GM21737 (cell line): ENCODE results near the gene TMTC1.

Experiments
- ATAC-seq: cut with Tn5 transposase; IDR thresholded peaks from one replicate; pipeline ENCODE4 v1.9.1; 2021; ENCODE audit warnings: mild to moderate bottlenecking, moderate library complexity; ENCODE audit not compliant: unreplicated experiment

The TMTC1 gene

DNA sequence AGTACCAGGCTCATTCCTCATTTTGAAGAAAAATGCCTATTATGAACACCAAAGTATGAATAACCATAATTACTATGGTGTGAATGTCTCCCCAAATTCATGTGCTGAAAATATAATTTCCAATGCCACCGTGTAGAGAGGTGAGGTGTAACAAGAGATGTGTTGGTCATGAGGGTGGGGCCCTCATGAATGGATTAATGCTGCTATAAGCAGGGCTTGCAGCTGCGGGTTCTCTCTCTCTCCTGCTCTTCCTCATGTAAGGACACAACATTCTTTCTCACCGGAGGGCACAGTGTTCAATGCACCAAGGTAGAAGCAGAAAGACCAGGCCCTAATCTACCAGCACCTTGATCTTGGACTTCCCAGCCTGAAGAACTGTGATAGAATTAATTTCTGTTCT, 70.0 kb downstream of the TMTC1 start:
- ATAC-seq: no peak

- ATAC-seq: no peak
Measured at GRCh38 chr12:29711381-29711780, 72.4 kb downstream of the TMTC1 start.

- ATAC-seq: no peak
Measured at GRCh38 chr12:29710104-29710503, 73.6 kb downstream of the TMTC1 start.

- no peak for ATAC-seq
Measured at GRCh38 chr12:29709496-29710040, 74.2 kb downstream of the TMTC1 start.

DNA sequence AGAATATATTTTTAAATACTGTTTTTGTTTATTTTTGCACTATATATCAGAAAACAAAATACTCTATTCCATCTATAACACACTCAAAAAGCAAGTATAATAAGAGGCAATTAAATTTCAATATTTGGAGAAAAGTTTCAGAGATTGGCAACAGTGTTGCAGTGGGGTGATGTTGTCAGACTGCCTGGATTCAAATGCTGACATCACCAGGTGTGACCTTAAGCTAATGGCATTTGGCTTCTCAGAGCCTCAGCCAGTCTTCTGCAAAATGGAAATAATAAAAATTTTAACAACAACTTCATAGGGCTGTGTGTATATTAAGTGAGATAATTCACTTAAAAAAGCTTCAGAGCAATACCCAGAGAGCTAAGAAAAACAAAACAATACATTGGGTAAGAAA, 74.7 kb downstream of the TMTC1 start:
- ATAC-seq: no peak

GRCh38 chr12:29707846-29708245, 75.9 kb downstream of the TMTC1 start:
- no peak for ATAC-seq

- ATAC-seq: no peak
Measured at GRCh38 chr12:29706311-29706710, 77.4 kb downstream of the TMTC1 start.

DNA sequence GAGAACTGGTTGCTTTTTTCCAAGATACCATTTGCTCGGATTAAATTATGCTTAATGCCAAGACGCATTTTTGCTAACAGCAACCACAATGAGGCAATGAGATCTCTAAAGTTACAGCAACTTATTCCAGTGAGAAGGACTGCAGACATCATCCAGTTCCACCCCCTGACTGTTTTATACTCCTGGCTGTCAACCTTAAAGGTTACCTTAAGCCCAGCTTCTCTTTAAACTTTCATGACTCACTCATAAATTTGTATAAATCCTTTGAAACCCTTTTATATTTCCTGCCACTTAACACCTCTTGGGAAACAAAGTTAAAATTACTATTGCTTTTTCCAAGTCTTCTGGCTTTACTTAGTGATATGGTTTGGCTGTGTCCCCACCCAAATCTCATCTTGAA, 80.2 kb downstream of the TMTC1 start:
- ATAC-seq: no peak

- ATAC-seq: no peak
Measured at GRCh38 chr12:29702972-29703371, 80.8 kb downstream of the TMTC1 start.

- ATAC-seq: no peak
Measured at GRCh38 chr12:29702222-29702621, 81.5 kb downstream of the TMTC1 start.

DNA sequence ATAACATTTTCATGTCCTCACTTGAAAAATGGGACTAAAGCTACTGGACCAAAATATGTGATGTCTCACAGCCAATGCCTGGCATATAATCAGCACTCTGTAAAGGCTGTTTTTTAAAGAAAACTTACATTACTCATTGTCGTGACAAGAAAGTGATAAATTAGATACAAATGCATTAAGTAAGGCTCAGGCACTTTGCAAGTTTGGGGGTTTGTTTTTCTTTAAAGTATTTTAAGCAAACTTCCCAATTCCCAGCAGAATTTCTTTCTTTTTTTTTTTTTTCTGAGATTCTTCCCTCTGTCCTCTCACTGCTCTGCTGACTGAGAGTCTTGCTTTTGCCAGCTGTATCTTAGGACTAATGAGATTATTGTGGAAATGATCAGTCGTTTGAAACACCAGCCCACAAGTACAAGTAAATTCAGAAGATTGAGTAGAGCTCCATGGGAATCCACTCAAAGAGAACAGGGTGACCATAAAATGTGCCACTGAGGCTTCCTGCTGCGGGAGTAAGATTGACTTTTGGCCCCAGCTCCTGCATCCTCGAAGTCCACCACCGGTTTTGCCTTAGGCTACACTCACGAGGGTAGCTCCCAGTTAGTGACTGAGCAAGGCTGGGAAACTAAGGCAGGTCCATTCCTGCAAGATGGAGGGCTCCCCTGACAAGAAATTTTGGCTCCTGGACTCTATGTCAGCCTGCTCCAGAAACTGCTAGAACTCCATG, 82.8 kb downstream of the TMTC1 start:
- no peak for ATAC-seq

DNA sequence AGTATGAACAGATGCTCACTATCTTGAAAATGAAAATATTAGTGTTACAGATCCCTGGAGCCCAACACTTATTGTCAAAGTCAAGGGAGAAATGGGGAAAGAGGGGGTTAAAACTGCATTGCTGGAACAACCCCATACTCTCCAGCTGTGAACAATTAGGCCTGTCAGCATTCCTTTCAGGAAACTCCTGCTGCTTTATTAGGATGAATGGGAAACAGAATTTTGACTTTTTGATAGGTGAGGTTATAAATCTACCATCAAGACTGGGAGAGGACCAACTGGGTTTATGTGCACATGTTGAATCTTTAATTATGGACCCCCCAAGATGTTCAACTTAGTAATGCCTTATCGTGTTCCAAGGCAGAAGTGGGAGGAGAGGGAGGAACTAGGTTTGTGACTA, 85.0 kb downstream of the TMTC1 start:
- ATAC-seq: no peak

- ATAC-seq: no peak
Measured at GRCh38 chr12:29695800-29696199, 87.9 kb downstream of the TMTC1 start.

GRCh38 chr12:29695026-29695425, 88.7 kb downstream of the TMTC1 start:
- ATAC-seq: no peak

DNA sequence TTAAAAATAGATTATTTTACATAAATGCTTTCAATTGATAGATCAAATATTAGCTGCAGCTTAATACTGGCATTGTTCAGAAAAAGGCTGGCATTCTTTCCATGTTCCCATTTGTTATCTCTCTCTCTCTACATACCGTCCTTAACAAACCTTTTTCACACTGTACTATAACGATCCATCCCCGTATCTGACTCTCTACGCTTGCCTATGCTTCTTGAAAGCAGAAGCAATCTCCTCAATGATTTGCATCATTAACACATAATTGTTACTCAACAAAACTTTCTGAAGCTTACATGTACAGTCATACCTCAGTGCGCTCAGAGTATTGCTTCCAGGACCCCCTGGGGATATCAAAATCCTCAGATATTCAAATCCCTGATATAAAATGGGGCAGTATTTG, 89.7 kb downstream of the TMTC1 start:
- ATAC-seq: no peak

GRCh38 chr12:29692237-29692636, 91.5 kb downstream of the TMTC1 start:
- ATAC-seq: no peak

- no peak for ATAC-seq
Measured at GRCh38 chr12:29691161-29691854, 92.4 kb downstream of the TMTC1 start.

- ATAC-seq: no peak
Measured at GRCh38 chr12:29690728-29691127, 93.0 kb downstream of the TMTC1 start.

- no peak for ATAC-seq
Measured at GRCh38 chr12:29688914-29689313, 94.8 kb downstream of the TMTC1 start.

GRCh38 chr12:29682088-29682487, 101.7 kb downstream of the TMTC1 start:
- ATAC-seq: no peak

DNA sequence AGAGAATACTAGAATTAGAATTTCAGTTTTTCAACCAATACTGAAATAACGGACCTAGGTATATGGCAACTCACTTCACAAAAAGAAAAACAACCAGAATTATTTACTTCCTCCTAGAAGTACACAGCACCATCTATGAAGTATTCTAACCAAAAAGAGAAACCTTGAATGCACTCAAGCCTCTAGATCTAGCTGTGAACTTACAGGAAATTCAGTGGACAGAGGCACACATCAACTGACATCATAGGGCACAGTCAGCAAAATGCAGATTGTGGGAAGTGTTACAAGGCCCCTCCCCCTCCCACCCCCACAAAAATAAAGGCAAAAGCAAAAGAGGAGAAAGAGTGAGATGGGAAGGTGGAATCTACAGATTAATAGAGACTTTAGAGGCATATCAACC, 102.4 kb downstream of the TMTC1 start:
- ATAC-seq: no peak

GRCh38 chr12:29676676-29677075, 107.1 kb downstream of the TMTC1 start:
- ATAC-seq: no peak
